ENCODE measurements around the gene WDR70.

The WDR70 gene

DNA sequence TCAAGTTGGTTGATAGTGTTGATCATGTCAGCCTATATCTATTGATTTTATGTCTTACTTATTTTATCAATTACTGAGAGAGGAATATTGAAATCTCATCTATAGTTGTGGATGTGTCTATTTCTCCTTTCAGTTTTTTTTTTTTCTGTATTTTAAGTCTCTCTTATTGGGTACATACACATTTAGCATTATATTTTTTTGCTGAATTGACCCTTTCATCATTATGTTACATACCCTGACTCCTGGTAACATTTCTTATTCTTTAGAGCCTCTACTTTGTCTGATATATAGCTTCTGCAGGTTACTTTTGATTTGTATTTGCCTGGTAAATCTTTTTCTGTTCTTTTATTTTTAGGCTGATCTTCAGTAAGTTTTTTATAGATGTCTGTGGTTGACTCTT lies 281.2 kb downstream of the WDR70 start:
- TF ChIP-seq, protein P1, sequence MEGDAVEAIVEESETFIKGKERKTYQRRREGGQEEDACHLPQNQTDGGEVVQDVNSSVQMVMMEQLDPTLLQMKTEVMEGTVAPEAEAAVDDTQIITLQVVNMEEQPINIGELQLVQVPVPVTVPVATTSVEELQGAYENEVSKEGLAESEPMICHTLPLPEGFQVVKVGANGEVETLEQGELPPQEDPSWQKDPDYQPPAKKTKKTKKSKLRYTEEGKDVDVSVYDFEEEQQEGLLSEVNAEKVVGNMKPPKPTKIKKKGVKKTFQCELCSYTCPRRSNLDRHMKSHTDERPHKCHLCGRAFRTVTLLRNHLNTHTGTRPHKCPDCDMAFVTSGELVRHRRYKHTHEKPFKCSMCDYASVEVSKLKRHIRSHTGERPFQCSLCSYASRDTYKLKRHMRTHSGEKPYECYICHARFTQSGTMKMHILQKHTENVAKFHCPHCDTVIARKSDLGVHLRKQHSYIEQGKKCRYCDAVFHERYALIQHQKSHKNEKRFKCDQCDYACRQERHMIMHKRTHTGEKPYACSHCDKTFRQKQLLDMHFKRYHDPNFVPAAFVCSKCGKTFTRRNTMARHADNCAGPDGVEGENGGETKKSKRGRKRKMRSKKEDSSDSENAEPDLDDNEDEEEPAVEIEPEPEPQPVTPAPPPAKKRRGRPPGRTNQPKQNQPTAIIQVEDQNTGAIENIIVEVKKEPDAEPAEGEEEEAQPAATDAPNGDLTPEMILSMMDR (conservative IDR thresholded peaks at IDR 0.05; ENCODE audit: low read depth, low read length): no peak
- Histone ChIP-seq H3K9ac (no peak overlapping the region), H3K4me1 (ENCODE audit: low read depth, poor library complexity, severe bottlenecking) (no peaks in the 10 kb centered on the region), H2AFZ (ENCODE audit: low read depth) (no peak overlapping the region), H3K36me3 (ENCODE audit: insufficient read depth) (no peaks in the 10 kb centered on the region), H3K4me2 (no peak overlapping the region), H3K4me3 (IDR thresholded peaks at IDR 0.05; ENCODE audit: insufficient read depth, low read depth, low read length) (no peak overlapping the region), H3K27me3 (ENCODE audit: insufficient read depth, low read depth) (no peaks in the 10 kb centered on the region), H4K20me1 (ENCODE audit: insufficient read depth) (no peaks in the 10 kb centered on the region), H3K27ac (no peak overlapping the region), H3K79me2 (ENCODE audit: insufficient read depth, low read depth) (no peaks in the 10 kb centered on the region)

DNA sequence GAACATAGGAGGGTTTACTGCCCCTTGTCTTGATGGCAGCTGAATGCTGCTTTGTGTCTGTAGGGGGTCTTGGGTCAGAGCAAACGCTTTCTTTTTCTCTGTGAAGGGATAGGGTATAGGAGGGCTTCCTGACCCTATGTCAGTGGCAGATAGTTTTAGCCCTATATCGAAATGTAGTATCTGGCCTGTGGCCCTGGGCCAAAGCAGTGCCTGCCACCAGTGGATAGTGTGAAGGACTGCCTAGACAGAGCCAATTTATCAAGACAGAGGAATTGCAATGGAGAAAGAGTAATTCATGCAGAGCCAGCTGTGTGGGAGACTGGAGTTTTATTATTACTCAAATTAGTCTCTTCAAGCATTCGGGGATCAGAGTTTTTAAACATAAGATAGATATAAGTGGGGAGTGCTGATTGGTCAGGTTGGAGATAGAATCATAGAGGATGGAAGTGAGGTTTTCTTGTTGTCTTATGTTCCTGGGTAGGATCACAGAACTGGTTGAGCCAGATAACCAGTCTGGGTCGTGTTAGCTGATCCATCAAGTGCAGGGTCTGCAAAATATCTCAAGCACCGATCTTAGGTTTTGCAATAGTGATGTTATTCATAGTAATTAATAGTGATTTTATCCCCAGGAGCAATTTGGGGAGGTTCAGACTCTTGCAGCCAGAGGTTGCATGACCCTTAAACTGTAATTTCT lies 282.3 kb downstream of the WDR70 start:
- Histone ChIP-seq H2AFZ (ENCODE audit: low read depth) (no peak overlapping the region), H4K20me1 (ENCODE audit: insufficient read depth) (no peaks in the 10 kb centered on the region), H3K79me2 (ENCODE audit: insufficient read depth, low read depth) (no peaks in the 10 kb centered on the region), H3K27ac (no peak overlapping the region), H3K9ac (no peak overlapping the region), H3K36me3 (ENCODE audit: insufficient read depth) (no peaks in the 10 kb centered on the region), H3K4me3 (IDR thresholded peaks at IDR 0.05; ENCODE audit: insufficient read depth, low read depth, low read length) (no peak overlapping the region), H3K4me1 (ENCODE audit: low read depth, poor library complexity, severe bottlenecking) (no peaks in the 10 kb centered on the region), H3K4me2 (no peak overlapping the region), H3K27me3 (ENCODE audit: insufficient read depth, low read depth) (no peaks in the 10 kb centered on the region)
- TF ChIP-seq, protein P1 (conservative IDR thresholded peaks at IDR 0.05; ENCODE audit: low read depth, low read length): no peak

DNA sequence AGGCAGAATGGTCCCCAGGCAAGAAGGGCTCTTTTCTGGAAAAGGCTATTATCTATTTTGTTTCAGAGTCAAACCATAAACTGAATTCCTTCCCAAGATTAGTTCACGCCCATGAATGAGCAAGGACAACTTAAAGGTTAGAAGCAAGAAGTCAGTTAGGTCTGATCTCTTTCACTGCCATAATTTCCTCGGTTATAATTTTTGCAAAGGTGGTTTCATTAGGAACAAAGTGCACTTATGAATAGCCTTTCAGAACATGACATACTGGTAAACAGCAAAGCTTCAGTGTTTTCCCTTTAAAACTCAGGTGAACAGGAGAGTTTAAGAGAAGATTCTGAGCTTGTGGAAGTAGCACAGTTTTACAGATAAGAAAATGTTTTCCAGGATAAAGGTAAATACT lies 282.8 kb downstream of the WDR70 start:
- Histone ChIP-seq H2AFZ (ENCODE audit: low read depth) (no peak overlapping the region), H3K27ac (no peak overlapping the region), H3K4me3 (IDR thresholded peaks at IDR 0.05; ENCODE audit: insufficient read depth, low read depth, low read length) (no peak overlapping the region), H3K4me1 (ENCODE audit: low read depth, poor library complexity, severe bottlenecking) (no peaks in the 10 kb centered on the region), H3K36me3 (ENCODE audit: insufficient read depth) (no peaks in the 10 kb centered on the region), H3K27me3 (ENCODE audit: insufficient read depth, low read depth) (no peaks in the 10 kb centered on the region), H3K9ac (no peak overlapping the region), H3K4me2 (no peak overlapping the region), H4K20me1 (ENCODE audit: insufficient read depth) (no peaks in the 10 kb centered on the region), H3K79me2 (ENCODE audit: insufficient read depth, low read depth) (no peaks in the 10 kb centered on the region)
- TF ChIP-seq, protein P1 (conservative IDR thresholded peaks at IDR 0.05; ENCODE audit: low read depth, low read length): no peak

DNA sequence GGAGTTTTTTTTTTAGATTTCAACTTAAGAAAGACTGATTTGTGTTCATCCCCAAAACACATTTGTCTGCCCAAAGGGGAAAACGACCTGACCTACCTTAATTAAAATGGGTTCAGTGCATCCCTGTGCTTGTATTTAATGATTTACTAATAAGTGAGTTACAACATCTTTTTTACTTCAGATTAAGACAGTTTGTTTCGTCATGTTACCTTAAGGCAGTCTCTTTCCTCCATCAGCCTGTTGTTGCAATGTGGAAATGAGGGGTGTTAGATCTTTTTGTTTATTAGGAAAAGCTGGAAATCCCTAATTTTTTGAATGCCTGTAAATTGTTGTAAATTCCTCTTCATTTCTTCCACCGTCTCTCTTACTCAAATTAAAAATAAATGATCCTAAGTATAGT lies 283.2 kb downstream of the WDR70 start:
- Histone ChIP-seq H3K4me3 (IDR thresholded peaks at IDR 0.05; ENCODE audit: insufficient read depth, low read depth, low read length) (no peak overlapping the region), H3K9ac (no peak overlapping the region), H3K4me2 (no peak overlapping the region), H3K79me2 (ENCODE audit: insufficient read depth, low read depth) (no peaks in the 10 kb centered on the region), H3K27ac (no peak overlapping the region), H3K36me3 (ENCODE audit: insufficient read depth) (no peaks in the 10 kb centered on the region), H3K4me1 (ENCODE audit: low read depth, poor library complexity, severe bottlenecking) (no peaks in the 10 kb centered on the region), H4K20me1 (ENCODE audit: insufficient read depth) (no peaks in the 10 kb centered on the region), H2AFZ (ENCODE audit: low read depth) (no peak overlapping the region), H3K27me3 (ENCODE audit: insufficient read depth, low read depth) (no peaks in the 10 kb centered on the region)
- TF ChIP-seq, protein P1 (conservative IDR thresholded peaks at IDR 0.05; ENCODE audit: low read depth, low read length): no peak

Measured in KMS-11 (cell line).